Measurements from ENCODE around the gene MAP1LC3B2.

Gene MAP1LC3B2

GRCh38 chr12:116549993-116550392 is 9.2 kb upstream of the MAP1LC3B2 start:
- Histone ChIP-seq H3K4me1 (ENCODE audit: control insufficient read depth, insufficient read depth, low read depth, low read length) (peaks cover 12% of the 10 kb centered on the region), H3K4me2 (ENCODE audit: low read length, poor library complexity, severe bottlenecking) (no peak overlapping the region), H3K27ac (ENCODE audit: low read length, poor library complexity, severe bottlenecking) (no peak overlapping the region), H4K91ac (ENCODE audit: low read length) (no peak overlapping the region), H3K14ac (ENCODE audit: low read length in 2 of 2) (no peak overlapping the region), H4K8ac (ENCODE audit: low read length) (no peak overlapping the region), H3K79me1 (replicated peaks; ENCODE audit: low read length, poor library complexity, severe bottlenecking) (peaks cover 2% of the 10 kb centered on the region), H2BK12ac (ENCODE audit: low read length in 2 of 2) (no peak overlapping the region), H3K9me3 (ENCODE audit: control insufficient read depth, low read length) (no peaks in the 10 kb centered on the region), H3K23ac (ENCODE audit: low read length in 2 of 2) (no peak overlapping the region), H3K4ac (ENCODE audit: low read depth in 1 of 2, low read length in 2 of 2) (no peak overlapping the region), H2AFZ (ENCODE audit: low read depth, low read length) (no peak overlapping the region), H3K36me3 (ENCODE audit: control insufficient read depth in 1 of 2, insufficient read depth in 2 of 2, low read depth in 1 of 2, low read length in 2 of 2) (no peaks in the 10 kb centered on the region), H3K18ac (ENCODE audit: low read depth in 1 of 2, low read length in 2 of 2) (no peak overlapping the region), H2BK15ac (ENCODE audit: low read depth, poor library complexity, severe bottlenecking) (no peak overlapping the region), H3K9ac (ENCODE audit: low read length) (no peak overlapping the region), H2BK5ac (ENCODE audit: low read depth, low read length, poor library complexity, severe bottlenecking) (peak overlapping the region; percentile 15), H2AK5ac (ENCODE audit: low read length, severe bottlenecking) (peak overlapping the region; percentile 44), H3K4me3 (ENCODE audit: insufficient read depth in 1 of 2, low read depth in 1 of 2, low read length in 2 of 2) (no peak overlapping the region), H2BK120ac (ENCODE audit: low read depth, low read length) (no peak overlapping the region), H3K27me3 (ENCODE audit: control insufficient read depth in 1 of 2, insufficient read depth in 1 of 2, low read length in 2 of 2) (no peaks in the 10 kb centered on the region)
- 90% methylated on average over 9 of the region's 10 CpGs for WGBS
- no peak for DNase-seq

GRCh38 chr12:116551151-116551550 is 8.0 kb upstream of the MAP1LC3B2 start:
- Histone ChIP-seq H3K79me1 (replicated peaks; ENCODE audit: low read length, poor library complexity, severe bottlenecking) (peaks cover 1% of the 10 kb centered on the region), H2AFZ (ENCODE audit: low read depth, low read length) (no peak overlapping the region), H3K4me1 (ENCODE audit: control insufficient read depth, insufficient read depth, low read depth, low read length) (peaks cover 10% of the 10 kb centered on the region), H3K14ac (ENCODE audit: low read length in 2 of 2) (no peak overlapping the region), H2BK120ac (ENCODE audit: low read depth, low read length) (no peak overlapping the region), H2BK5ac (ENCODE audit: low read depth, low read length, poor library complexity, severe bottlenecking) (no peak overlapping the region), H2BK15ac (ENCODE audit: low read depth, poor library complexity, severe bottlenecking) (no peak overlapping the region), H3K4ac (ENCODE audit: low read depth in 1 of 2, low read length in 2 of 2) (no peak overlapping the region), H3K27me3 (ENCODE audit: control insufficient read depth in 1 of 2, insufficient read depth in 1 of 2, low read length in 2 of 2) (no peaks in the 10 kb centered on the region), H3K4me3 (ENCODE audit: insufficient read depth in 1 of 2, low read depth in 1 of 2, low read length in 2 of 2) (no peak overlapping the region), H3K23ac (ENCODE audit: low read length in 2 of 2) (no peak overlapping the region), H3K4me2 (ENCODE audit: low read length, poor library complexity, severe bottlenecking) (no peak overlapping the region), H3K36me3 (ENCODE audit: control insufficient read depth in 1 of 2, insufficient read depth in 2 of 2, low read depth in 1 of 2, low read length in 2 of 2) (no peaks in the 10 kb centered on the region), H4K91ac (ENCODE audit: low read length) (no peak overlapping the region), H2AK5ac (ENCODE audit: low read length, severe bottlenecking) (no peak overlapping the region), H4K8ac (ENCODE audit: low read length) (no peak overlapping the region), H3K27ac (ENCODE audit: low read length, poor library complexity, severe bottlenecking) (no peak overlapping the region), H3K18ac (ENCODE audit: low read depth in 1 of 2, low read length in 2 of 2) (no peak overlapping the region), H3K9me3 (ENCODE audit: control insufficient read depth, low read length) (no peaks in the 10 kb centered on the region), H3K9ac (ENCODE audit: low read length) (no peak overlapping the region), H2BK12ac (ENCODE audit: low read length in 2 of 2) (no peak overlapping the region)
- 94% methylated on average over 2 of the region's 2 CpGs for WGBS
- DNase-seq, result no peak

GRCh38 chr12:116551619-116551951 is 7.6 kb upstream of the MAP1LC3B2 start:
- Histone ChIP-seq H3K4me3 (ENCODE audit: insufficient read depth in 1 of 2, low read depth in 1 of 2, low read length in 2 of 2) (no peak overlapping the region), H3K23ac (ENCODE audit: low read length in 2 of 2) (no peak overlapping the region), H3K9me3 (ENCODE audit: control insufficient read depth, low read length) (no peaks in the 10 kb centered on the region), H3K4ac (ENCODE audit: low read depth in 1 of 2, low read length in 2 of 2) (no peak overlapping the region), H3K18ac (ENCODE audit: low read depth in 1 of 2, low read length in 2 of 2) (no peak overlapping the region), H3K27me3 (ENCODE audit: control insufficient read depth in 1 of 2, insufficient read depth in 1 of 2, low read length in 2 of 2) (no peaks in the 10 kb centered on the region), H3K14ac (ENCODE audit: low read length in 2 of 2) (no peak overlapping the region), H3K36me3 (ENCODE audit: control insufficient read depth in 1 of 2, insufficient read depth in 2 of 2, low read depth in 1 of 2, low read length in 2 of 2) (no peaks in the 10 kb centered on the region), H3K4me2 (ENCODE audit: low read length, poor library complexity, severe bottlenecking) (no peak overlapping the region), H2AFZ (ENCODE audit: low read depth, low read length) (no peak overlapping the region), H2BK12ac (ENCODE audit: low read length in 2 of 2) (no peak overlapping the region), H3K4me1 (ENCODE audit: control insufficient read depth, insufficient read depth, low read depth, low read length) (peaks cover 9% of the 10 kb centered on the region), H2AK5ac (ENCODE audit: low read length, severe bottlenecking) (peak overlapping the region; percentile 19), H4K8ac (ENCODE audit: low read length) (no peak overlapping the region), H3K9ac (ENCODE audit: low read length) (no peak overlapping the region), H3K27ac (ENCODE audit: low read length, poor library complexity, severe bottlenecking) (no peak overlapping the region), H2BK15ac (ENCODE audit: low read depth, poor library complexity, severe bottlenecking) (no peak overlapping the region), H3K79me1 (replicated peaks; ENCODE audit: low read length, poor library complexity, severe bottlenecking) (no peaks in the 10 kb centered on the region), H2BK120ac (ENCODE audit: low read depth, low read length) (no peak overlapping the region), H4K91ac (ENCODE audit: low read length) (no peak overlapping the region), H2BK5ac (ENCODE audit: low read depth, low read length, poor library complexity, severe bottlenecking) (no peak overlapping the region)
- 95% methylated on average over 2 of the region's 2 CpGs for WGBS
- no peak for DNase-seq

- H3K79me1 ChIP-seq (replicated peaks; ENCODE audit: low read length, poor library complexity, severe bottlenecking), result no peaks in the 10 kb centered on the region
- H3K23ac ChIP-seq (ENCODE audit: low read length in 2 of 2), result no peak overlapping the region
- no peak overlapping the region for H3K4ac ChIP-seq (ENCODE audit: low read depth in 1 of 2, low read length in 2 of 2)
- H3K36me3 ChIP-seq (ENCODE audit: control insufficient read depth in 1 of 2, insufficient read depth in 2 of 2, low read depth in 1 of 2, low read length in 2 of 2), result no peaks in the 10 kb centered on the region
- H2BK5ac ChIP-seq (ENCODE audit: low read depth, low read length, poor library complexity, severe bottlenecking), result no peak overlapping the region
- no peak overlapping the region for H3K14ac ChIP-seq (ENCODE audit: low read length in 2 of 2)
- 91% methylated on average over 16 of the region's 16 CpGs for WGBS
- no peak overlapping the region for H4K91ac ChIP-seq (ENCODE audit: low read length)
- peak overlapping the region; percentile 31 for H2BK15ac ChIP-seq (ENCODE audit: low read depth, poor library complexity, severe bottlenecking)
- H3K9me3 ChIP-seq (ENCODE audit: control insufficient read depth, low read length), result no peaks in the 10 kb centered on the region
- H2AFZ ChIP-seq (ENCODE audit: low read depth, low read length), result no peak overlapping the region
- no peak overlapping the region for H3K4me2 ChIP-seq (ENCODE audit: low read length, poor library complexity, severe bottlenecking)
- DNase-seq, result peak; percentile 90
- peak overlapping the region; percentile 47 for H2AK5ac ChIP-seq (ENCODE audit: low read length, severe bottlenecking)
- no peaks in the 10 kb centered on the region for H3K27me3 ChIP-seq (ENCODE audit: control insufficient read depth in 1 of 2, insufficient read depth in 1 of 2, low read length in 2 of 2)
- H4K8ac ChIP-seq (ENCODE audit: low read length), result peak overlapping the region; percentile 35
- peaks cover 9% of the 10 kb centered on the region for H3K4me1 ChIP-seq (ENCODE audit: control insufficient read depth, insufficient read depth, low read depth, low read length)
- H2BK12ac ChIP-seq (ENCODE audit: low read length in 2 of 2), result peak overlapping the region in 1 of 2 experiments; percentile 45
- no peak overlapping the region for H3K18ac ChIP-seq (ENCODE audit: low read depth in 1 of 2, low read length in 2 of 2)
- H3K27ac ChIP-seq (ENCODE audit: low read length, poor library complexity, severe bottlenecking), result no peak overlapping the region
- H2BK120ac ChIP-seq (ENCODE audit: low read depth, low read length), result no peak overlapping the region
- H3K4me3 ChIP-seq (ENCODE audit: insufficient read depth in 1 of 2, low read depth in 1 of 2, low read length in 2 of 2), result no peak overlapping the region
- no peak overlapping the region for H3K9ac ChIP-seq (ENCODE audit: low read length)
These were observed 7.0 kb upstream of the MAP1LC3B2 start for GRCh38 chr12:116551952-116552772.
